Peyer's patch (tissue), 4 donors: ENCODE data around the gene PTPRE.

Source experiments
- POLR2A ChIP-seq, 2 donors: fragments of 450-650 bp; IDR thresholded peaks; one replicate each; pipeline ENCODE4 v1.5.1; 2017; ENCODE audit warnings: antibody characterized with exemption in 2 of 2, mild to moderate bottlenecking in 2 of 2, moderate library complexity in 2 of 2
- TF ChIP-seq, protein P1 (sequence below), 6 experiments: fragments of 450-650 bp in 4 of 6; fragments of 200-600 bp in 2 of 6; sonication (generic) in 1 of 6; IDR thresholded peaks; one replicate each; pipeline ENCODE4 v1.5.1; 2017 to 2019; ENCODE audit warnings: antibody characterized with exemption in 6 of 6, mild to moderate bottlenecking in 3 of 6, moderate library complexity in 1 of 6

DNA sequence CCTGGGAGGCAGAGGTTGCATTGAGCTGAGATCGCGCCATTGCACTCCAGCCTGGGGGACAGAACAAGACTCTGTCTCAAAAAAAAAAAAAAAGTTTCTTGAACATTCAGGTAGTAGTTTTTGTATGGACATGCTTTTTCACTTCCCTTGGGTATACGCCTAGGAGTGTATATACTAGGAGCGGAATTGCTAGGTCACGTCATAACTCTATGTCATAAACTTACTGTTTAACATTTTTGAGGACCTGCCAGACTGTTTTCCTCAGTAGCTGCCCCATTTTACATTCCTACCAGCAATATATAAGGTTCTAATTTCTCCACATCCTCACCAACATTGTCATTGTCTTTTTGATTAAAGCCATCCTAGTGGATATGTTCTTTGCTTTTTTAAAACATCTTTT is 167.7 kb downstream of the PTPRE start:
- TF ChIP-seq, protein P1, sequence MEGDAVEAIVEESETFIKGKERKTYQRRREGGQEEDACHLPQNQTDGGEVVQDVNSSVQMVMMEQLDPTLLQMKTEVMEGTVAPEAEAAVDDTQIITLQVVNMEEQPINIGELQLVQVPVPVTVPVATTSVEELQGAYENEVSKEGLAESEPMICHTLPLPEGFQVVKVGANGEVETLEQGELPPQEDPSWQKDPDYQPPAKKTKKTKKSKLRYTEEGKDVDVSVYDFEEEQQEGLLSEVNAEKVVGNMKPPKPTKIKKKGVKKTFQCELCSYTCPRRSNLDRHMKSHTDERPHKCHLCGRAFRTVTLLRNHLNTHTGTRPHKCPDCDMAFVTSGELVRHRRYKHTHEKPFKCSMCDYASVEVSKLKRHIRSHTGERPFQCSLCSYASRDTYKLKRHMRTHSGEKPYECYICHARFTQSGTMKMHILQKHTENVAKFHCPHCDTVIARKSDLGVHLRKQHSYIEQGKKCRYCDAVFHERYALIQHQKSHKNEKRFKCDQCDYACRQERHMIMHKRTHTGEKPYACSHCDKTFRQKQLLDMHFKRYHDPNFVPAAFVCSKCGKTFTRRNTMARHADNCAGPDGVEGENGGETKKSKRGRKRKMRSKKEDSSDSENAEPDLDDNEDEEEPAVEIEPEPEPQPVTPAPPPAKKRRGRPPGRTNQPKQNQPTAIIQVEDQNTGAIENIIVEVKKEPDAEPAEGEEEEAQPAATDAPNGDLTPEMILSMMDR (IDR thresholded peaks at IDR 0.05): no peak
- TF ChIP-seq POLR2A (IDR thresholded peaks at IDR 0.05): no peak
